Renal cortex interstitium (tissue), 15 donors: ENCODE data around the gene IGSF9B. TPM values are rescaled to one million over a fixed set of nuclear protein-coding genes. Genes with fewer than 3 reads are reported as not detected.
"Not testable (repeated sequence)": the region's sequence is repeated elsewhere in the genome, so short reads cannot be mapped to it uniquely, and the experiment has no call there.

ENCODE experiments used
- DNase-seq, 11 donors: peaks; one replicate each; pipeline ENCODE4 v3.0.0-alpha.2; 2013; ENCODE audit warnings: low read depth in 9 of 11, low spot score in 4 of 11; ENCODE audit errors: extremely low read depth in 1 of 11
- long read RNA-seq, 16 experiments: transcript quantifications; one replicate each; lab custom pipeline, GENCODE V29; 2026
- polyA plus RNA-seq, 3 donors: library from polyadenylated mRNA; unstranded; fragments of 120-200 nt; gene quantifications; one replicate each; pipeline ENCODE4 v1.2.1, GENCODE V29; 2013; ENCODE audit not compliant: insufficient read length in 3 of 3

The IGSF9B gene, protein sequence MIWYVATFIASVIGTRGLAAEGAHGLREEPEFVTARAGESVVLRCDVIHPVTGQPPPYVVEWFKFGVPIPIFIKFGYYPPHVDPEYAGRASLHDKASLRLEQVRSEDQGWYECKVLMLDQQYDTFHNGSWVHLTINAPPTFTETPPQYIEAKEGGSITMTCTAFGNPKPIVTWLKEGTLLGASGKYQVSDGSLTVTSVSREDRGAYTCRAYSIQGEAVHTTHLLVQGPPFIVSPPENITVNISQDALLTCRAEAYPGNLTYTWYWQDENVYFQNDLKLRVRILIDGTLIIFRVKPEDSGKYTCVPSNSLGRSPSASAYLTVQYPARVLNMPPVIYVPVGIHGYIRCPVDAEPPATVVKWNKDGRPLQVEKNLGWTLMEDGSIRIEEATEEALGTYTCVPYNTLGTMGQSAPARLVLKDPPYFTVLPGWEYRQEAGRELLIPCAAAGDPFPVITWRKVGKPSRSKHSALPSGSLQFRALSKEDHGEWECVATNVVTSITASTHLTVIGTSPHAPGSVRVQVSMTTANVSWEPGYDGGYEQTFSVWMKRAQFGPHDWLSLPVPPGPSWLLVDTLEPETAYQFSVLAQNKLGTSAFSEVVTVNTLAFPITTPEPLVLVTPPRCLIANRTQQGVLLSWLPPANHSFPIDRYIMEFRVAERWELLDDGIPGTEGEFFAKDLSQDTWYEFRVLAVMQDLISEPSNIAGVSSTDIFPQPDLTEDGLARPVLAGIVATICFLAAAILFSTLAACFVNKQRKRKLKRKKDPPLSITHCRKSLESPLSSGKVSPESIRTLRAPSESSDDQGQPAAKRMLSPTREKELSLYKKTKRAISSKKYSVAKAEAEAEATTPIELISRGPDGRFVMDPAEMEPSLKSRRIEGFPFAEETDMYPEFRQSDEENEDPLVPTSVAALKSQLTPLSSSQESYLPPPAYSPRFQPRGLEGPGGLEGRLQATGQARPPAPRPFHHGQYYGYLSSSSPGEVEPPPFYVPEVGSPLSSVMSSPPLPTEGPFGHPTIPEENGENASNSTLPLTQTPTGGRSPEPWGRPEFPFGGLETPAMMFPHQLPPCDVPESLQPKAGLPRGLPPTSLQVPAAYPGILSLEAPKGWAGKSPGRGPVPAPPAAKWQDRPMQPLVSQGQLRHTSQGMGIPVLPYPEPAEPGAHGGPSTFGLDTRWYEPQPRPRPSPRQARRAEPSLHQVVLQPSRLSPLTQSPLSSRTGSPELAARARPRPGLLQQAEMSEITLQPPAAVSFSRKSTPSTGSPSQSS (N-terminal part only)
- 1 to 10 TPM; 5.1 to 8.4 (median 8.2) TPM for polyA plus RNA-seq
- long read RNA-seq, donor 1, partial matches to known transcripts = 0 of 1 reads
- long read RNA-seq, donor 1, other reads (novel, unspliced or antisense) = 0 of 1 reads
- long read RNA-seq, donor 2 = 0 reads
- long read RNA-seq, donor 3 = 0 reads
- long read RNA-seq, donor 4 = 0 reads
- long read RNA-seq, donor 5 = 0 reads
- long read RNA-seq, donor 6 = 0 reads
- long read RNA-seq, donor 7 = 0 reads
- long read RNA-seq, donor 8 = 0 reads
- long read RNA-seq, donor 9 = 0 reads
- long read RNA-seq, donor 10 = 0 reads
- long read RNA-seq, donor 11 = 0 reads
- long read RNA-seq, donor 12 = 0 reads
- long read RNA-seq, donor 13 = 0 reads
- long read RNA-seq, donor 14 = 0 reads
- long read RNA-seq, donor 15 = 0 reads
- long read RNA-seq, donor 16, partial matches to known transcripts = 0 of 1 reads
- long read RNA-seq, donor 16, other reads (novel, unspliced or antisense) = 0 of 1 reads

DNA sequence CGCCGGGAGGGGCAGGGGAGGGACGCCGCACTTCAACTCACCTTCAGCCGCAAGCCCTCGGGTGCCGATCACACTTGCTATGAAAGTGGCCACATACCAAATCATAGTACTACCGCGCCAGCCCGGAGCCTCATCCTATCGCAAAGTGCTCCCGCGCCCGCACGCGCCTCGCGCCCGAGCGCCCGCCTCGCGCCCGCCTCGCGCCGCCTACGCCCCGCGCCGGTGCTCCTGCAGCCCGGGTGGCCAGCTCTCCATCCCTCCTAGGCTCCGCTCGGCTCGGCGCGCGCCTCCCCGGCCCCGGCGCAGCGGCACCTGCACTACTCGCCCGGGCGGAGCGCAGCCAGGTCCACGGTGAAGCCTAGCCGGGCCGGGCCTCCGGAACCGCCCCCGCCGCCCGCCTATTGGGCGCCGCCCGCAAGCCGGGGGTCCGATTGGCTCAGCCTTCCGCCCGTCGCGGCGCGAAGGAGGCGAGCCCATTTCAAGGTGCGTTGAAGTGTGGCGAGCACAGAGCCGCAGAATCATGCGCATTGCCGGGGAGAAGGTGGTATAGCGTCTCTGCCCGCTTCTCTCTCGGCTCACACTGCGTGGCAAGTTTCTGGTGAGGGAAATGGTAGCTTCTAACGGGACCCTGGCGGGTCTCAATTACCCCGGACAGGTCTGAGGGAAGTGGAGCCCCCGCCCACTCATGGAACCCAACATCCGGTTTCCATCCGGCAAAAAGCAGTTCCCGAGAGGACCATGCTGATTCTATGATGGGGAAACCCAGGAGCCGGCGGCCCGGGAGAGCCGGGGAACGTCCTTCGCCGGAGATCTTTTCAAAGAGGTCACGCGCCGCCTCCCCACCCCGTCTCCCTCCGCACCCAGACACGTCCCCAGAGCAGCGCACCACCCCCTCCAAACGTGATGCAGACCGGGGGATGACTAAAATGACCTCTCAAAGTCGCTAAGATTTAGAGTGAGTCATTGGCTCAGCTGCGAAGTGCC is at the start of gene IGSF9B:
Gene IGSF9B (minus strand): TSS at position 319 of the 984 bp plus-strand sequence. CDS start 214 bp downstream, at position 105.
- peak in 10 of 11 donors; percentile 72 to 84 (median 78) for DNase-seq

DNA sequence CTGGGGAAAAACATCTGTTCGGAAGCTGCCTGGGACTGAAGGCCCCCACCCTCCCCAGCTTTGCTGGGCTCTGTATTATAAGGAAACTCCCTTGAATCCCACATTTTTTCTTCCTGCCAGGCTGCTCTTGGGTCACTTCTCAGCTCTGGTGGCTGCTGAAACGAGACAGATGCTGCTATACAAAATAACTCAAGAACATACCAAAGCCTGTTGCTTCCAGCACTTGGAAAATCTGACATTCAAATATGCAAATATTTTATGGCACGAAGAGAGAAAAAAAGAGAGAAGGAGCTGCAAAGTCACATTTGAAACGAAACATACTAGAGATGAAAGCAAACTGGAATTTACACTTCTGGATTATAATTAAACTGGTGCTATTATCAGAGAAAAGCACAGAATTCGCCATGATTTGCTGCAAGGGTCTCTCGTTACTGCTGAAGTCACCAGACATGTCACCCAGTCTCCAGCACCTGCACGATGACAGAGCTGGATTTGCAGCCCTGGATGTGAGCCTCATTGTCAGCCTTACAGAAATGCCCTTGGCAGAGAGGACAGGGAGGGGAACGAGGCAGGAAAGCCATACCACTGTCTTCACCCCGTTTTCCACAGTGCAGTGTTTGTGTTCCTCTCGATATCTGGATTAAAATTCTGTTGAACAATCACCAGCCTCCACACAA is 47.9 kb upstream of the IGSF9B start:
- DNase-seq = peak in 8 of 11 donors; percentile 24 to 68 (median 48)

DNA sequence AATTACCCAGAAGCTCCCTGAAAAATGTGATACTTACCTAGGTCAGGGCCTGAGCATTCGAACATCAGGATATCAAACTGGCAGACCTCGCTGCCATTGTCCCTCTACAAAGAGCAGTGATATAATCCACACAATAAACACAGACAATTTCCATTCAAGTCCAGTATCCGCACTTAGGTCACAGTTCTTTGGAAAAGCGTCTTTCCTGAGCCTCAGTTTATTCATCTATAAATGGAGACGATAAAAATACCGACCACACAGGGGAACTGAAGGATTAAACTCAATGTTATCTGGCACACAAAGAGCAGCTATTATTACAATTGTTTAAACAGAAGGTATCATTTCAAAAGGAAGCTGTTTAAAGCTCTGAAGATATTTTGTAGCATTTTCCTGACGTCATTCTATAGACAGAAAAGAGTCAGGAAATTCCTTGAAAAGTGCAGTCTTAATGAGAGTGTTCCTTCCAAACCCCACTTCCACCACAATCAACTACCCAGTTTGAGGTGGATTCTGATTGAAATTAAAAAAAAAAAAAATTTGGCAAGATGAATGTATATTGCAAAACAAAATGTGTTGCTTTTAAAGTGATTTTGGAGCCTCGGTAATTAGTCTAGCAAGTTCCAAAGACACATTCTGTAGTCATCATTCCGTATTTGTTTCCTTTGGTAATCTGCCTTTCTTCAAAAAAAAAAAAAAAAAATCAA is 47.2 kb upstream of the IGSF9B start:
- no peak for DNase-seq

DNA sequence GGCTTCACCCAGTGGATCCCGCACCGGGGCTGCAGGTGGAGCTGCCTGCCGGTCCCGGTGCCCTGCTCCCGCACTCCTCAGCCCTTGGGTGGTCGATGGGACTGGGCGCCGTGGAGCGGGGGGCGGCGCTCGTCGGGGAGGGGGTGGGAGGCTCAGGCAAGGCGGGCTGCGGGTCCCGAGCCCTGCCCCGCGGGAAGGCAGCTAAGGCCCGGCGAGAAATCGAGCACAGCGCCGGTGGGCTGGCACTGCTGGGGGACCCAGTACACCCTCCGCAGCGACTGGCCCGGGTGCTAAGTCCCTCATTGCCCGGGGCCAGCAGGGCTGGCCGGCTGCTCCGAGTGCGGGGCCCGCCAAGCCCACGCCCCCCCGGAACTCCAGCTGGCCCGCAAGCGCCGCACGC is 46.1 kb upstream of the IGSF9B start:
- DNase-seq = not testable (repeated sequence)

DNA sequence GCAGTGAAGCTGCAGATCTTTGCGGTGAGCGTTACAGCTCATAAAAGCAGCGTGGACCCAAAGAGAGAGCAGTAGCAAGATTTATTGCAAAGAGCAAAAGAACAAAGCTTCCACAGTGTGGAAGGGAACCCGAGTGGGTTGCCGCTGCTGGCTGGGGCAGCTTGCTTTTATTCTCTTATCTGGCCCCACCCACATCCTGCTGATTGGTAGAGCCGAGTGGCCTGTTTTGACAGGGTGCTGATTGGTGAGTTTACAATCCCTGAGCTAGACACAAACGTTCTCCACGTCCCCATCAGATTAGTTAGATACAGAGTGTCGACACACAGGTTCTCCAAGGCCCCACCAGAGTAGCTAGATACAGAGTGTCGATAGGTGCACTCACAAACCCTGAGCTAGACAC is 45.6 kb upstream of the IGSF9B start:
- not testable (repeated sequence) for DNase-seq

DNA sequence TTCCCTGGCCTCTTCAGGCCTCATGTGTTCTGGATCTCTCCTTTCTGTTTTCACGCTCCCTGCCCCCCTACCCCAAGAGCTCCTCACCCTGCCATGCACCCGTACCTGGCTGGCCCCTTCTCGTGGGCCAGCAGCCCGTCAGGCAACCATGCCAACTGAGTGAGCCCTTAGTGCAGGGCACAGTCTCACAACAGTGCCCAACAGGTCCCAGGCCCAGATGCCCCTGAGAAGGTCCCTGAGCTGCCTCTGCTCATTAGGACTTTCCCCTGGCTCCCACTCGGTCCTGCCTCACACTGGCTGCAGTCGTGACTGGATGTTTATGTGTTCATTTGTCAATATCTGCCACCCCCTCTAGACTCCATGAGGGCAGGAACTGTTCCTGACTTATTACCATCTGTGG is 44.8 kb upstream of the IGSF9B start:
- DNase-seq = no peak

DNA sequence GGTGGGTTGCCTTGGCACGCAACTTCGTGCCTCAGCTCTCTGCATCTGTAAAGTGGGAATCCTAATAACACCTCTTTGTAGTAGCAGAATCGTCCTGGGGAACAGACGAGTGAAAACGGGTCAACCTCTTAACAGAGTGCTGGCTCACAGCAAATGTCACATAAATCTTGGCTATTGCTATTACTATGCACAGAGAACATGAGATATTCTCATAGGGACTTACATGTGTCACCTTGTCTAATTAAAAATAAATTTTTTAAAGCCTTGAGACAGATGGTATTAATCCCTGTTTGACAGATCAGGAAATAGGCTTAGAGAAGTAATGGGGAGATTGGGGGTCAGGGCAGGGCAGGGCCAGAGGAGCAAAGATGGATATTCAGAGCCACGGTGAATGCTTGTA is 44.3 kb upstream of the IGSF9B start:
- no peak for DNase-seq

DNA sequence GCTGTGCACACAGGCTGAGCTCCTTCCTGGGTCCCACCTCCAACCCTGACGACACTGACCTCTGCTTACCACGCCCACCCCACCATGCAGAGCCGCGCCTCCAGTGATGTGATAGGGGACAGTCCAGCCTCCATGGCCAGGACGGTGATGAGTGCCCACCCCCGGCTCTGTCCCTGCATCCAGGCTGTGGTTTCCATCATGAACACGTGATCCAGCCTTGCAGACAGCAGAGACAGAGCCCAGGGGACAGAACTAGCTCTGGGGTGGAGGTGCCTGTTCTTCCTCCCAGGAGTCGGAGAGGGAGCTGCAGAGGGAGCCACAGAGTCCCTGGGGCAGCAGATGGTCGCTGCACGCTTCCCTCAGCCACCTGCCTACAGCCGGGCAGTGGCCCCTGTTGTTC is 42.6 kb upstream of the IGSF9B start:
- no peak for DNase-seq

DNA sequence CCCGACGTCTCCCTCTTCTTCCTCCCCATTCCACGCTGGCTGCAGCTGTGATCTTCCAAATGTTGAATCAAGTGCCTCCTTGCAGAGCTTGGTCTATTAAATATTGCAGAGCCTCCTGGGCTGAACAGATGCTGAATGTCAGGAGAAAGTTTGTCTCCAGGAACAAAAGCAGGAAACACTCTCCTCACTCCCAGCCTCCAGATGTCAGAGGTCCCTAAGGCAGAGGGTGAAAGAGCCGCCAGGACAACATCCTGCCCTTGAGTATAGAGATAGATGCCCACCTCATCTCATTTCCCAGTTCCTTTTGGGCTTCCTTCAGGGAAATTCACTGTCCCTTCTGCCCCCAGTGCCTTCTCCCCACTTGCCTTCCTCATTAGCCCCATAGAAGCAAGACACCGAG is 40.8 kb upstream of the IGSF9B start:
- peak in 1 of 11 donors; percentile 28 for DNase-seq

DNA sequence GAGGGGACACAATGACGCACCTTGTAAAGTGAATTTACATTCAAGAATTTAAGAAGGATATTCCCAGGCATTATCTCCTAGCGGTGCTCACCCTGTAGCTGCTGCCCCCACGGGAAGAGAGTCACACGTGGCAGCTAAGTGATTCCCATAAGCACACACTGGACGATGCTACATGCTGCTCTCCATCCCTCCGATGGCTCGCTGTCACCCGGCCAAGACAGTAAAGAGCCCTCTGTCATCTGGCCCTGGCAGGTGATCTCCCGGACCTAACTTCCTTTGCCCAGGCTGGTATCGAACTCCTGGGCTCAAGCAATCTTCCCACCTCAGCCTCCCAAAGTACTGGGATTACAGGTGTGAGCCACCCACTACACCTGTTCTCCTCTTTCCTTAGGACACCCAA is 39.9 kb upstream of the IGSF9B start:
- DNase-seq = no peak

DNA sequence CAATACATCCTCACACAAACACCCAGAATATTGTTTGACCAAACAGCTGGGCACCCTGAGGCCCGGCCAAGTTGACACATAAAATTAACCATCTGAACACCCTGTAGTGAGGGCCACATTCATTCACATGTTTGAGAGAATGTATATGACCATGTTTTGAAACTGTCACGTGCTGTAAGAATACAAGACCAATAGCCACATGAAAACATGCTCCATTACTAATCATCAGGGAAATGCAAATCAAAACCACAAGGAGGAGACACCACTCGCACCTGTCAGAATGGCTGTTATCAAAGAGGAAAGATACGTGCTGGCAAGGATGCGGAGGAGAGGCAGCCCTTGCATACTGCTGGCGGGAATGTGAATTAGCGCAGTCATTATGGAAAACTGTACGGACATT is 38.3 kb upstream of the IGSF9B start:
- no peak for DNase-seq

DNA sequence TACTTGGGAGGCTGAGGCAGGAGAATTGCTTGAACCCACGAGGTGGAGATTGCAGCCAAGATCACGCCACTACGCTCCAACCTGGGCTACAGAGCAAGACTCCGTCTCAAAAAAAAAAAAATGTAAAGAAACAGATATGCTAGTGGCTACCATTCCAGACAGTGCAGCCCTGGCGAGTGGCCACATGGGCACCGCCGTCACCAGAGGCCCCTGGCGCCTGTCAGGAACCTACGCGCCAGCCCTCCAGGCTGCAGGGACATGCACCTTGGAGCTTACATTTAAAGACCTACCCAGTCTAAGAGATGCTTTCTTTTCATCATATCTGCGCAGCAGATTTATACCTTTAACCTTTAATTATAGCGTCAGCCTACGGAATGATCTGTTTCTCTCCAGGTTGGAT is 37.2 kb upstream of the IGSF9B start:
- DNase-seq = no peak

DNA sequence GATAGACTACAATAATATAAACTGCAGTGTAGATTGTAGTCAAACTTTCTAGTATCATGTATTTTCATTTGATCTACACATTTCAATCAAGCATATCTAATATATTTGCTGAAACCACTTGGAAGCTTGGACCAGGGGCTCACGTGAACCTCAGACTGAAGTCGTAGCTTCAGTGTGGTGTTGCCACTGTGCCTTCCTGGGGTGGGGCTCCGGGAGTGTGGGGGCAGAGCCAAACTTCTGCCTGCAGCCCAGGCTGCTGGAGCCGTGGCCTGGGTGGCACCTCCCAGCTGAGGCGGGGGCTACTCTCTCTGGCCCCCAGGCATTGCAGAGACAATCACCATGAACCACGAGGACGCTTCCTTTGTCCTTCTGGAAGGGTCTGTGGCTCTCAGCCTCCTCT is 36.3 kb upstream of the IGSF9B start:
- DNase-seq = no peak

DNA sequence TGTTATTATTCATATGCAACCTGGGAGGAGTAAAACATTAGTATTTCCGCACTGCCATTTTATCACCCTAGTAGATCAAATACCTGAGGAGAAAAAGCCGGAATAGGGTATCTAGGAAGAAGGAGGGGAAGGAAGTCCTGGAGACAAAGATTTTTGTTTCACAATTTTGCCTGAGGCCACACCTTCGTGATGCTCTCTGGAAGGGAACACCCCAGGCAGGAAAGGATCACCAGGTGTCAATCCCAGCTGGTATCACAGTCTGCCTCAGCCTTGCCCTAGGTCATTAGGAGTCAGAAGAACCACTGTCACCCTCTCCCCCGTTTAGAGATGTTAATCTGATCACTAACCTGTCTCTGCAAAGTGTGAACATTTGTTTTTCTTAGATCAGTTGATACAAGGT is 35.4 kb upstream of the IGSF9B start:
- no peak for DNase-seq

DNA sequence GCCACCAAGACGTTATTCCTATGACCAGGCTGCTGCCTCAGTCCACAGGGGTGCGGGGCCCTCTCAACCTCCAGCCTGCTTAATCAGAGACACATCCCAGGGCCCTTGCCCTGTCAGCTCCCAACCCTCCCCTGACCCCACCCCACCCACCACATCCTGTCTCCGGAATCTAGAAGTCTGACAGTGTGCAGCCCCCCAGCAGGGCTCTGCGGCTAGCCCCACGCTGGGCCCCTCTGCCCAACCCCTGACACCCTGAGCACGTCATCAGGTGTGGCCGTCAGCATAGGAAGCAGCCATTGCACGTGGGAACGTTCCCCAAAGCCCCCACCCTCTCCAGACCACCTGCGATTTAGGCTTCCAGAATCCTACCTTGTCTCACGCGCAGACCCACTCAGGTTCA is 34.3 kb upstream of the IGSF9B start:
- no peak for DNase-seq

DNA sequence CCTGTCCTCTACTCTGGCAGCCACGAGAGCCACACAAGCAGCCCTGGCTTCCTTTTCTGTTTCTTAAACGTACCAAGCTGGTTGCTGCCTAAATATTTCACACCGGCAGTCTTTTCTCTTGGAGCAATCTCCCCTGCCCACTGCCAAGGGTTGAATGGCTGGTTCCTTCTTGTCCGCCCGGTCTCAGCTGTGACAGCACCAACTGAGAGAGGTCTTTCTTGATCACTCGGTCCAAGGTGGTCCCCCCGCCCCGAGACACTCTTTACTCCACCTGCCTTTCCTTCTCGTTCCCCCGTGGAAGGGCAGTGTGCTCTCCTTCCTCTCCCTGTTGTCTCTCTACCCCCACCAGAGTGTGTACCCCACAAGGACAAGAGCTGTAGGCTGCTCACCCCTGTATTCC is 33.7 kb upstream of the IGSF9B start:
- no peak for DNase-seq
